CD14-positive monocyte (primary cell): ENCODE data around the gene MAPK13. TPM values are rescaled to one million over a fixed set of nuclear protein-coding genes. Genes with fewer than 3 reads are reported as not detected.

Source experiments
- DNase-seq, 3 donors: peaks; one replicate each; pipeline ENCODE4 v3.0.0-alpha.2; 2011 to 2022
- H2AFZ ChIP-seq: 2 replicates; pipeline ENCODE4 v1.6.0; 2012; ENCODE audit warnings: mild to moderate bottlenecking, low read depth, low read length, inconsistent platforms; ENCODE audit not compliant: insufficient read depth, poor library complexity, severe bottlenecking
- H3K27ac ChIP-seq, 2 donors: 1 replicate in 1 of 2; 2 replicates in 1 of 2; pipeline ENCODE4 v1.5.1; 2012 to 2013; ENCODE audit warnings: low read length in 2 of 2, control low read depth in 1 of 2, inconsistent platforms in 1 of 2, low read depth in 1 of 2, mild to moderate bottlenecking in 1 of 2
- H3K27me3 ChIP-seq, 2 donors: one replicate each; pipeline versions ENCODE4 v1.6.0 to v1.6.1; 2011 to 2013; ENCODE audit warnings: low read length in 2 of 2; ENCODE audit not compliant: control insufficient read depth in 2 of 2, insufficient read depth in 2 of 2
- H3K36me3 ChIP-seq, 2 donors: replicated peaks in 1 of 2; 1 replicate in 1 of 2; 2 replicates in 1 of 2; pipeline versions ENCODE4 v1.5.1 to v1.6.1; 2012 to 2013; ENCODE audit warnings: low read length in 2 of 2, control low read depth in 1 of 2, inconsistent platforms in 1 of 2, mild to moderate bottlenecking in 1 of 2; ENCODE audit not compliant: insufficient read depth in 2 of 2, control insufficient read depth in 1 of 2
- H3K4me1 ChIP-seq, 2 donors: 1 replicate in 1 of 2; 2 replicates in 1 of 2; pipeline versions ENCODE4 v1.5.1 to v1.6.1; 2012 to 2013; ENCODE audit warnings: low read length in 2 of 2, control low read depth in 1 of 2, inconsistent platforms in 1 of 2, mild to moderate bottlenecking in 1 of 2, moderate library complexity in 1 of 2; ENCODE audit not compliant: insufficient read depth in 2 of 2, control insufficient read depth in 1 of 2
- H3K4me2 ChIP-seq: replicated peaks from 2 replicates; pipeline ENCODE3; 2012; ENCODE audit warnings: low read length, moderate library complexity, mild to moderate bottlenecking; ENCODE audit not compliant: poor library complexity, severe bottlenecking; ENCODE audit errors: extremely low read depth
- H3K4me3 ChIP-seq, 3 experiments: fragments of 200-600 bp in 1 of 3; sonication (generic) in 1 of 3; replicated peaks in 1 of 3; 1 replicate in 2 of 3; 2 replicates in 1 of 3; pipeline ENCODE4 v1.5.1; 2011 to 2013; ENCODE audit warnings: low read length in 3 of 3, mild to moderate bottlenecking in 3 of 3, control low read depth in 2 of 3, low read depth in 2 of 3, inconsistent platforms in 1 of 3, moderate library complexity in 1 of 3
- H3K79me2 ChIP-seq: 2 replicates; pipeline ENCODE4 v1.6.0; 2012; ENCODE audit warnings: mild to moderate bottlenecking, control low read depth, inconsistent platforms, low read length, moderate library complexity; ENCODE audit not compliant: insufficient read depth
- H3K9ac ChIP-seq: 2 replicates; pipeline ENCODE4 v1.6.0; 2017; ENCODE audit warnings: low read length, mild to moderate bottlenecking; ENCODE audit not compliant: insufficient read depth, poor library complexity, severe bottlenecking
- H3K9me3 ChIP-seq, 2 donors: replicated peaks in 1 of 2; 1 replicate in 1 of 2; 2 replicates in 1 of 2; pipeline versions ENCODE4 v1.5.1 to v1.6.1; 2012 to 2013; ENCODE audit warnings: low read length in 2 of 2, control low read depth in 1 of 2; ENCODE audit not compliant: control insufficient read depth in 1 of 2, insufficient read depth in 1 of 2
- H4K20me1 ChIP-seq: 2 replicates; pipeline ENCODE4 v1.6.0; 2012; ENCODE audit warnings: mild to moderate bottlenecking, low read length, control low read depth, moderate library complexity; ENCODE audit not compliant: insufficient read depth
- H3K27ac Mint-ChIP-seq, 7 donors: one replicate each; pipeline ENCODE4 v1.8.0; 2020; ENCODE audit warnings: mild to moderate bottlenecking in 7 of 7, mixed read lengths in 7 of 7, moderate library complexity in 6 of 7, inconsistent platforms in 2 of 7
- H3K27me3 Mint-ChIP-seq, 3 donors: one replicate each; pipeline ENCODE4 v1.8.0; 2021 to 2022; ENCODE audit warnings: low read depth in 3 of 3, mild to moderate bottlenecking in 3 of 3, mixed read lengths in 3 of 3, moderate library complexity in 3 of 3, inconsistent platforms in 1 of 3
- H3K36me3 Mint-ChIP-seq, 2 donors: one replicate each; pipeline ENCODE4 v1.8.0; 2020; ENCODE audit warnings: mixed read lengths in 2 of 2, inconsistent platforms in 1 of 2, mild to moderate bottlenecking in 1 of 2
- H3K4me1 Mint-ChIP-seq: one replicate; pipeline ENCODE4 v1.8.0; 2020; ENCODE audit warnings: mild to moderate bottlenecking, mixed read lengths
- H3K4me3 Mint-ChIP-seq, 2 donors: one replicate each; pipeline ENCODE4 v1.8.0; 2020; ENCODE audit warnings: mild to moderate bottlenecking in 2 of 2, mixed read lengths in 2 of 2, moderate library complexity in 1 of 2
- H3K9me3 Mint-ChIP-seq, 7 donors: one replicate each; pipeline ENCODE4 v1.8.0; 2020 to 2022; ENCODE audit warnings: mixed read lengths in 7 of 7, mild to moderate bottlenecking in 6 of 7, moderate library complexity in 6 of 7, inconsistent platforms in 2 of 7
- CTCF ChIP-seq: fragments of 200-600 bp; IDR thresholded peaks from one replicate; pipeline ENCODE4 v1.8.0; 2022; ENCODE audit warnings: antibody characterized with exemption, mild to moderate bottlenecking
- WGBS: methylation state at CpG from one replicate; pipeline ENCODE4 v1.1.5; 2013; ENCODE audit warnings: missing lambda C conversion rate; ENCODE audit not compliant: insufficient coverage; 5-methylcytosine and 5-hydroxymethylcytosine counted together
- intact Hi-C, 2 donors: fragments of 100-400 bp; cut with micrococcal nuclease; formaldehyde crosslinking; loops; one replicate each; pipeline versions ENCODE4 v1.15.0 to v1.15.1; 2023
- polyA plus RNA-seq, 3 donors: library from polyadenylated mRNA; depleted of rRNA in 1 of 3; unstranded in 2 of 3; stranded (reverse) in 1 of 3; fragments of 300-500 nt in 2 of 3; fragments of >200 nt in 1 of 3; fragmentation: Illumina TruSeq in 2 of 3; gene quantifications; 1 replicate in 2 of 3; 2 replicates in 1 of 3; pipeline ENCODE4 v1.2.3, GENCODE V29; 2012 to 2021

MAPK13 gene
- polyA plus RNA-seq, 3 donors = 0.88 to 9.8 (median 2.4) TPM

- Histone ChIP-seq H3K27ac (no peak overlapping the region), H3K9me3 (peaks cover 0 to 4% of the 10 kb centered on the region in 2 donors), H3K79me2 (no peaks in the 10 kb centered on the region), H3K27me3 (no peaks in the 10 kb centered on the region), H3K36me3 (peaks cover 0 to 2% of the 10 kb centered on the region in 2 donors), H3K4me2 (no peak overlapping the region), H3K4me3 (no peak overlapping the region), H2AFZ (no peak overlapping the region), H3K9ac (no peak overlapping the region), H4K20me1 (peaks cover 16% of the 10 kb centered on the region), H3K4me1 (peaks cover 69 to 74% of the 10 kb centered on the region in 2 donors)
- TF ChIP-seq CTCF = no peak
- H3K4me3 Mint-ChIP-seq = no peak overlapping the region
- WGBS = 86% methylated on average over 2 of the region's 3 CpGs
- peak overlapping the region in 4 of 7 donors; percentile 24 to 76 (median 54) for H3K27ac Mint-ChIP-seq
- H3K36me3 Mint-ChIP-seq = peaks cover 7% of the 10 kb centered on the region in 2 donors
- intact Hi-C loops = loop anchor here (5.0 to 10.0 kb wide), 4 partner anchors 72 to 240 kb away; partner anchors contain the start of gene BRPF3 (in 1 of the 2)
- H3K4me1 Mint-ChIP-seq = peaks cover 81% of the 10 kb centered on the region
- H3K27me3 Mint-ChIP-seq = peaks cover 7 to 17% (median 8%) of the 10 kb centered on the region in 3 donors
- peaks cover 0 to 6% (median 1%) of the 10 kb centered on the region in 7 donors for H3K9me3 Mint-ChIP-seq
- DNase-seq = no peak
Measured at GRCh38 chr6:36124881-36125280, 5.4 kb upstream of the MAPK13 start.

DNA sequence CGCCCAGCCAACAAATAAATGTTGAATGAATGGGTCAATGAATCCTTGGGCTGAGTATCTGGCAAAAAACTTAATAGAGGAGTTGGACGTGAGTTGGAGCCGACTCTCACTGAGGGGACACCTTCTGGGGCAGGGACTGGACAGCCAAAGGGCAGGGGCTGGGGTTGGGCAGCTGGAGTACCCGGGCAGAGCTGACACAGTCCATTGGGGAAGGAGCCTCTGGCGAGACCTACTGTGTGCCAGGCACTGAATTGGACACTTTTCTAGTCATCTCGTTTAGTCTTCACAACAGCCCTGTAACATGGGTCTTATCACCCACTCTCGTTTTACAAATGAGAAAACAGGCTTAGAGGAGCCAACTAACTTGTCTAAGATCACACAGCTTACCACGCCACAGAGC, 4.7 kb upstream of the MAPK13 start:
- H3K36me3 Mint-ChIP-seq = peaks cover 3 to 6% of the 10 kb centered on the region in 2 donors
- H3K27ac Mint-ChIP-seq = peak overlapping the region in 5 of 7 donors; percentile 10 to 89 (median 60)
- Histone ChIP-seq H3K36me3 (no peaks in the 10 kb centered on the region), H3K9ac (no peak overlapping the region), H3K27me3 (no peaks in the 10 kb centered on the region), H3K4me2 (no peak overlapping the region), H2AFZ (no peak overlapping the region), H3K9me3 (peaks cover 0 to 4% of the 10 kb centered on the region in 2 donors), H3K4me3 (no peak overlapping the region), H3K4me1 (peaks cover 64 to 71% of the 10 kb centered on the region in 2 donors), H3K79me2 (no peaks in the 10 kb centered on the region), H4K20me1 (peaks cover 11% of the 10 kb centered on the region), H3K27ac (no peak overlapping the region)
- 84% methylated on average over 6 of the region's 8 CpGs for WGBS
- no peak for TF ChIP-seq CTCF
- peaks cover 75% of the 10 kb centered on the region for H3K4me1 Mint-ChIP-seq
- intact Hi-C loops = loop anchor here in 1 of 2 donors (5.0 to 10.0 kb wide), 2 partner anchors 172 to 239 kb away; no protein-coding TSS in a partner anchor
- no peak for DNase-seq
- H3K4me3 Mint-ChIP-seq = no peak overlapping the region
- H3K27me3 Mint-ChIP-seq = peaks cover 8 to 18% (median 10%) of the 10 kb centered on the region in 3 donors
- peaks cover 0 to 6% (median 1%) of the 10 kb centered on the region in 7 donors for H3K9me3 Mint-ChIP-seq
